H9 (cell line): ENCODE measurements around the gene LMCD1. TPM values are rescaled to one million over a fixed set of nuclear protein-coding genes. Genes with fewer than 3 reads are reported as not detected.

ENCODE experiments used
- DNase-seq: peaks from one replicate; pipeline ENCODE4 v3.0.0-alpha.2; 2017
- H2AFZ ChIP-seq: one replicate; pipeline ENCODE4 v1.6.1; 2013; ENCODE audit warnings: mild to moderate bottlenecking, low read length, control low read depth, moderate library complexity
- H2AK5ac ChIP-seq: 2 replicates; pipeline ENCODE4 v1.6.1; 2013; ENCODE audit warnings: low read length, control low read depth, mixed read lengths; ENCODE audit not compliant: insufficient read length
- H2BK120ac ChIP-seq: one replicate; pipeline ENCODE4 v1.6.1; 2013; ENCODE audit warnings: low read depth, mild to moderate bottlenecking, low read length, control low read depth, inconsistent platforms; ENCODE audit not compliant: poor library complexity, severe bottlenecking
- H2BK12ac ChIP-seq: 2 replicates; pipeline ENCODE4 v1.6.1; 2013; ENCODE audit warnings: low read length, control low read depth, mixed read lengths, low read depth; ENCODE audit not compliant: insufficient read length
- H2BK15ac ChIP-seq: 2 replicates; pipeline ENCODE4 v1.6.1; 2013; ENCODE audit warnings: low read depth, low read length, control low read depth
- H2BK20ac ChIP-seq: one replicate; pipeline ENCODE4 v1.6.1; 2013; ENCODE audit warnings: low read depth, mild to moderate bottlenecking, low read length, control low read depth, inconsistent platforms; ENCODE audit not compliant: poor library complexity, severe bottlenecking
- H2BK5ac ChIP-seq: 2 replicates; pipeline ENCODE4 v1.6.1; 2013; ENCODE audit warnings: low read length, control low read depth, mixed read lengths; ENCODE audit not compliant: insufficient read length
- H3K14ac ChIP-seq: 2 replicates; pipeline ENCODE4 v1.6.1; 2013; ENCODE audit warnings: low read length, control low read depth; ENCODE audit not compliant: insufficient read depth
- H3K18ac ChIP-seq: 2 replicates; pipeline ENCODE4 v1.6.1; 2013; ENCODE audit warnings: low read depth, mild to moderate bottlenecking, mixed read lengths, low read length, control low read depth; ENCODE audit not compliant: insufficient read length
- H3K23ac ChIP-seq: 2 replicates; pipeline ENCODE4 v1.6.1; 2013; ENCODE audit warnings: low read length, control low read depth, mixed read lengths, low read depth; ENCODE audit not compliant: insufficient read length
- H3K23me2 ChIP-seq: 2 replicates; pipeline ENCODE4 v1.6.1; 2013; ENCODE audit warnings: low read depth, mild to moderate bottlenecking, mixed read lengths, low read length, control low read depth; ENCODE audit not compliant: insufficient read length, poor library complexity, severe bottlenecking
- H3K27ac ChIP-seq: 2 replicates; pipeline ENCODE4 v1.5.1; 2013; ENCODE audit warnings: low read length, control low read depth, mixed read lengths, low read depth; ENCODE audit not compliant: insufficient read length
- H3K27me3 ChIP-seq: 2 replicates; pipeline ENCODE4 v1.6.1; 2013; ENCODE audit warnings: low read length, control low read depth, inconsistent platforms; ENCODE audit not compliant: insufficient read depth
- H3K4ac ChIP-seq: 2 replicates; pipeline ENCODE4 v1.6.1; 2013; ENCODE audit warnings: low read depth, mild to moderate bottlenecking, control low read depth, inconsistent platforms, low read length, moderate library complexity
- H3K4me1 ChIP-seq: 2 replicates; pipeline ENCODE4 v1.6.1; 2013; ENCODE audit warnings: low read length, control low read depth, inconsistent platforms; ENCODE audit not compliant: insufficient read depth
- H3K4me2 ChIP-seq: 2 replicates; pipeline ENCODE4 v1.6.1; 2013; ENCODE audit warnings: low read length, control low read depth, mixed read lengths; ENCODE audit not compliant: insufficient read length, insufficient read depth
- H3K56ac ChIP-seq: 2 replicates; pipeline ENCODE4 v1.6.1; 2013; ENCODE audit warnings: low read depth, mild to moderate bottlenecking, mixed read lengths, low read length, control low read depth; ENCODE audit not compliant: insufficient read length
- H3K79me1 ChIP-seq: 2 replicates; pipeline ENCODE4 v1.6.1; 2013; ENCODE audit warnings: low read depth, mild to moderate bottlenecking, moderate library complexity, low read length, control low read depth, inconsistent platforms; ENCODE audit not compliant: insufficient read depth, poor library complexity, severe bottlenecking
- H3K79me2 ChIP-seq: 2 replicates; pipeline ENCODE4 v1.6.1; 2013; ENCODE audit warnings: low read length, control low read depth, inconsistent platforms; ENCODE audit not compliant: insufficient read depth
- H3K9ac ChIP-seq: 2 replicates; pipeline ENCODE4 v1.6.1; 2013; ENCODE audit warnings: low read length, control low read depth, mixed read lengths; ENCODE audit not compliant: insufficient read length; ENCODE audit errors: extremely low read depth
- H3K9me3 ChIP-seq: one replicate; pipeline ENCODE4 v1.6.1; 2013; ENCODE audit warnings: low read depth, low read length, inconsistent platforms; ENCODE audit not compliant: control insufficient read depth
- H3T11ph ChIP-seq: one replicate; pipeline ENCODE4 v1.6.1; 2013; ENCODE audit warnings: mild to moderate bottlenecking, low read length, control low read depth, inconsistent platforms
- H4K20me1 ChIP-seq: one replicate; pipeline ENCODE4 v1.6.1; 2013; ENCODE audit not compliant: control insufficient read depth, insufficient read length, insufficient read depth
- H4K5ac ChIP-seq: 2 replicates; pipeline ENCODE4 v1.6.1; 2013; ENCODE audit warnings: low read depth, mild to moderate bottlenecking, mixed read lengths, low read length, control low read depth; ENCODE audit not compliant: insufficient read length
- H4K8ac ChIP-seq: replicated peaks from 2 replicates; pipeline ENCODE4 v1.6.1; 2013; ENCODE audit warnings: low read length, control low read depth, mixed read lengths, low read depth; ENCODE audit not compliant: insufficient read length
- H4K91ac ChIP-seq: 2 replicates; pipeline ENCODE4 v1.6.1; 2013; ENCODE audit warnings: low read depth, mild to moderate bottlenecking, moderate library complexity, mixed read lengths, low read length, control low read depth; ENCODE audit not compliant: insufficient read length
- H3K27ac Mint-ChIP-seq, 3 experiments: 2 replicates in 2 of 3; 3 replicates in 1 of 3; pipeline ENCODE4 v1.8.0; 2020 to 2021; ENCODE audit warnings: mixed read lengths in 3 of 3, mild to moderate bottlenecking in 1 of 3, moderate library complexity in 1 of 3
- H3K27me3 Mint-ChIP-seq: 2 replicates; pipeline ENCODE4 v1.8.0; 2021; ENCODE audit warnings: low read depth, mild to moderate bottlenecking, moderate library complexity, mixed read lengths
- H3K36me3 Mint-ChIP-seq, 3 experiments: 2 replicates in 2 of 3; 3 replicates in 1 of 3; pipeline ENCODE4 v1.8.0; 2020 to 2021; ENCODE audit warnings: low read depth in 3 of 3, mixed read lengths in 3 of 3; ENCODE audit not compliant: insufficient read depth in 1 of 3
- H3K4me1 Mint-ChIP-seq, 2 experiments: 2 replicates each; pipeline ENCODE4 v1.8.0; 2020; ENCODE audit warnings: mixed read lengths in 2 of 2
- H3K4me3 Mint-ChIP-seq, 2 experiments: 2 replicates in 1 of 2; 3 replicates in 1 of 2; pipeline ENCODE4 v1.8.0; 2020 to 2021; ENCODE audit warnings: mild to moderate bottlenecking in 2 of 2, mixed read lengths in 2 of 2, moderate library complexity in 1 of 2
- H3K9me3 Mint-ChIP-seq, 2 experiments: 2 replicates in 1 of 2; 3 replicates in 1 of 2; pipeline ENCODE4 v1.8.0; 2020; ENCODE audit warnings: mild to moderate bottlenecking in 2 of 2, mixed read lengths in 2 of 2, moderate library complexity in 1 of 2
- whole genome bisulfite sequencing: extraction: QIAGEN DNeasy Blood & Tissue Kit; methylation state at CpG from one replicate; pipeline ENCODE4 v1.1.7; 2013; ENCODE audit warnings: missing lambda C conversion rate, low lambda C conversion rate, mixed read lengths; ENCODE audit not compliant: insufficient read length; ENCODE audit errors: extremely low coverage; 5-methylcytosine and 5-hydroxymethylcytosine counted together
- total RNA-seq: library from RNA; stranded (reverse); gene quantifications from 2 replicates; pipeline ENCODE4 v1.2.1, GENCODE V29; 2021
- TF ChIP-seq, protein P1 (sequence below): fragments of 200-600 bp; sonication (generic); conservative IDR thresholded peaks from 3 replicates; pipeline ENCODE4 v1.8.0; 2021; ENCODE audit warnings: antibody characterized with exemption, mild to moderate bottlenecking

The LMCD1 gene
- total RNA-seq, 1 experiment from 2014 or later = 19.2 TPM

DNA sequence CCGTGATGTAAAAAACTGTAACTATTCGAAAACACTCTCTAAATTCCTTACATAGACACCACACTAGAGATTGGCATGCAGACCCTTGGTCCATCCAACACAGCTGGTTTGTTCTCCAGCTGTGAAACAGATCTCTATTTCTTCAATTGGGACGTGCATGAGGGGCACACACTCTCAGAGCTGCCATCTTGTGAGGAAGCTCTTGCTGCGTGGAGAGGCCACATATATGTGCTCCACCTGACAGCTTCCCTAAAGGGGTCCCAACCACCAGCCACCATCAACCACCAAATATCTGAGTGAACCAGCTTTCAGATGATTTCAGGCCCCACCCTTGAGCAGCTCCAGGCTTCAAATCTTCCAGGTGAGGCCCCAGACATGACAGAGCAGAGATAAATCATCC is 117.3 kb downstream of the LMCD1 start:
- H3K27me3 ChIP-seq = no peaks in the 10 kb centered on the region
- H4K91ac ChIP-seq = no peak overlapping the region
- no peak overlapping the region for H2BK20ac ChIP-seq
- H2AFZ ChIP-seq = no peak overlapping the region
- H3K56ac ChIP-seq = no peak overlapping the region
- H2BK120ac ChIP-seq = no peak overlapping the region
- Mint-ChIP-seq H3K4me3 (no peak overlapping the region), H3K27me3 (no peaks in the 10 kb centered on the region; the same call in none of the 2 replicates), H3K4me1 (peaks cover 10 to 12% of the 10 kb centered on the region in 2 experiments), H3K9me3 (peaks cover 5 to 6% of the 10 kb centered on the region in 2 experiments; a peak in 4 of 5 replicates), H3K36me3 (no peaks in the 10 kb centered on the region; a peak in 1 of 7 replicates), H3K27ac (no peak overlapping the region)
- H2BK5ac ChIP-seq = no peak overlapping the region
- no peaks in the 10 kb centered on the region for H3K79me1 ChIP-seq
- no peak overlapping the region for H2BK15ac ChIP-seq
- H3K18ac ChIP-seq = no peak overlapping the region
- no peak overlapping the region for H3K4me2 ChIP-seq
- no peaks in the 10 kb centered on the region; the same call in 1 of the 2 replicates for H3K4me1 ChIP-seq
- H4K5ac ChIP-seq = no peak overlapping the region
- no peak overlapping the region for H3K4ac ChIP-seq
- H3K14ac ChIP-seq = no peak overlapping the region
- H3K23me2 ChIP-seq = no peaks in the 10 kb centered on the region
- H2BK12ac ChIP-seq = no peak overlapping the region
- TF ChIP-seq, protein P1, sequence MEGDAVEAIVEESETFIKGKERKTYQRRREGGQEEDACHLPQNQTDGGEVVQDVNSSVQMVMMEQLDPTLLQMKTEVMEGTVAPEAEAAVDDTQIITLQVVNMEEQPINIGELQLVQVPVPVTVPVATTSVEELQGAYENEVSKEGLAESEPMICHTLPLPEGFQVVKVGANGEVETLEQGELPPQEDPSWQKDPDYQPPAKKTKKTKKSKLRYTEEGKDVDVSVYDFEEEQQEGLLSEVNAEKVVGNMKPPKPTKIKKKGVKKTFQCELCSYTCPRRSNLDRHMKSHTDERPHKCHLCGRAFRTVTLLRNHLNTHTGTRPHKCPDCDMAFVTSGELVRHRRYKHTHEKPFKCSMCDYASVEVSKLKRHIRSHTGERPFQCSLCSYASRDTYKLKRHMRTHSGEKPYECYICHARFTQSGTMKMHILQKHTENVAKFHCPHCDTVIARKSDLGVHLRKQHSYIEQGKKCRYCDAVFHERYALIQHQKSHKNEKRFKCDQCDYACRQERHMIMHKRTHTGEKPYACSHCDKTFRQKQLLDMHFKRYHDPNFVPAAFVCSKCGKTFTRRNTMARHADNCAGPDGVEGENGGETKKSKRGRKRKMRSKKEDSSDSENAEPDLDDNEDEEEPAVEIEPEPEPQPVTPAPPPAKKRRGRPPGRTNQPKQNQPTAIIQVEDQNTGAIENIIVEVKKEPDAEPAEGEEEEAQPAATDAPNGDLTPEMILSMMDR = no peak
- no peak overlapping the region for H4K8ac ChIP-seq
- no CpG with 5 or more reads among the region's 4 CpGs for WGBS
- H3K9me3 ChIP-seq = no peaks in the 10 kb centered on the region
- no peak overlapping the region for H3K9ac ChIP-seq
- H2AK5ac ChIP-seq = no peak overlapping the region
- no peak overlapping the region for H3K23ac ChIP-seq
- DNase-seq = no peak
- H4K20me1 ChIP-seq = no peaks in the 10 kb centered on the region
- H3K79me2 ChIP-seq = no peaks in the 10 kb centered on the region
- no peak overlapping the region for H3K27ac ChIP-seq
- H3T11ph ChIP-seq = no peak overlapping the region
